Neural crest cell (in vitro differentiated cells): ENCODE data around the gene CLDN2. TPM values are rescaled to one million over a fixed set of nuclear protein-coding genes. Genes with fewer than 3 reads are reported as not detected.

ENCODE experiments used
- DNase-seq: peaks from one replicate; pipeline ENCODE4 v3.0.0; 2021; ENCODE audit warnings: low read depth, mixed read lengths, low spot score
- H3K27ac Mint-ChIP-seq: one replicate; pipeline ENCODE4 v1.8.0; 2021; ENCODE audit warnings: mild to moderate bottlenecking, mixed read lengths; ENCODE audit not compliant: unreplicated experiment
- H3K27me3 Mint-ChIP-seq: 2 replicates; pipeline ENCODE4 v1.8.0; 2021; ENCODE audit warnings: low read depth, mild to moderate bottlenecking, mixed read lengths
- H3K36me3 Mint-ChIP-seq: 2 replicates; pipeline ENCODE4 v1.8.0; 2021; ENCODE audit warnings: low read depth, mild to moderate bottlenecking, mixed read lengths
- H3K4me1 Mint-ChIP-seq: 2 replicates; pipeline ENCODE4 v1.8.0; 2021; ENCODE audit warnings: mixed read lengths
- H3K4me3 Mint-ChIP-seq: one replicate; pipeline ENCODE4 v1.8.0; 2021; ENCODE audit warnings: mild to moderate bottlenecking, mixed read lengths
- H3K9me3 Mint-ChIP-seq: 2 replicates; pipeline ENCODE4 v1.8.0; 2021; ENCODE audit warnings: mixed read lengths
- total RNA-seq: library from RNA; stranded (reverse); gene quantifications from 2 replicates; pipeline ENCODE4 v1.2.1, GENCODE V29; 2021
- TF ChIP-seq, protein P1 (sequence below): fragments of 200-600 bp; sonication (generic); conservative IDR thresholded peaks from 2 replicates; pipeline ENCODE4 v1.5.0; 2021; ENCODE audit warnings: antibody characterized with exemption, mild to moderate bottlenecking

The CLDN2 gene
- total RNA-seq, 1 donor from 2014 or later: not detected

DNA sequence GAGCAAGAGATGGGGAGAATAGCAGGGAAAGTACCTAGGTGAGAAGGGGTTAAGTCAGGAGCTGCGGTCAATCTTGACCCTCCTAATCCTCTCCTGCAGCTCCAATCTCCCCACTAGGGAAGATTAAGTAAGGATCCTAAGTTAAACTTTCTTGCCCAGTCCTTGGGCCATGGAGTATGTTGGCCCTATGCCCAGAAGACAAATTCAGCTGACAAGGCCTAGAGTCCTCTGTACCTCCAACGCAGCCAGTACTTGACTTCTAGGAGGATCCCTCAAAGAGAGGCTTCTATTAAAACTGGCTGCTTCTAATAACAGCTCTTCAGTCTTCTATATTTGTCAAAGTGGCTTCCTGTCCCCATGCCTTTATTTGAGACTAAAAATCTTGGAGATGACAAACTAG, 1.4 kb downstream of the CLDN2 start:
- no peaks in the 10 kb centered on the region for H3K36me3 Mint-ChIP-seq
- no peak overlapping the region for H3K27ac Mint-ChIP-seq
- no peaks in the 10 kb centered on the region for H3K27me3 Mint-ChIP-seq
- H3K4me3 Mint-ChIP-seq: no peak overlapping the region
- DNase-seq: no peak
- H3K9me3 Mint-ChIP-seq: peaks cover 13% of the 10 kb centered on the region
- peaks cover 8% of the 10 kb centered on the region for H3K4me1 Mint-ChIP-seq
- TF ChIP-seq, protein P1, sequence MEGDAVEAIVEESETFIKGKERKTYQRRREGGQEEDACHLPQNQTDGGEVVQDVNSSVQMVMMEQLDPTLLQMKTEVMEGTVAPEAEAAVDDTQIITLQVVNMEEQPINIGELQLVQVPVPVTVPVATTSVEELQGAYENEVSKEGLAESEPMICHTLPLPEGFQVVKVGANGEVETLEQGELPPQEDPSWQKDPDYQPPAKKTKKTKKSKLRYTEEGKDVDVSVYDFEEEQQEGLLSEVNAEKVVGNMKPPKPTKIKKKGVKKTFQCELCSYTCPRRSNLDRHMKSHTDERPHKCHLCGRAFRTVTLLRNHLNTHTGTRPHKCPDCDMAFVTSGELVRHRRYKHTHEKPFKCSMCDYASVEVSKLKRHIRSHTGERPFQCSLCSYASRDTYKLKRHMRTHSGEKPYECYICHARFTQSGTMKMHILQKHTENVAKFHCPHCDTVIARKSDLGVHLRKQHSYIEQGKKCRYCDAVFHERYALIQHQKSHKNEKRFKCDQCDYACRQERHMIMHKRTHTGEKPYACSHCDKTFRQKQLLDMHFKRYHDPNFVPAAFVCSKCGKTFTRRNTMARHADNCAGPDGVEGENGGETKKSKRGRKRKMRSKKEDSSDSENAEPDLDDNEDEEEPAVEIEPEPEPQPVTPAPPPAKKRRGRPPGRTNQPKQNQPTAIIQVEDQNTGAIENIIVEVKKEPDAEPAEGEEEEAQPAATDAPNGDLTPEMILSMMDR: no peak

DNA sequence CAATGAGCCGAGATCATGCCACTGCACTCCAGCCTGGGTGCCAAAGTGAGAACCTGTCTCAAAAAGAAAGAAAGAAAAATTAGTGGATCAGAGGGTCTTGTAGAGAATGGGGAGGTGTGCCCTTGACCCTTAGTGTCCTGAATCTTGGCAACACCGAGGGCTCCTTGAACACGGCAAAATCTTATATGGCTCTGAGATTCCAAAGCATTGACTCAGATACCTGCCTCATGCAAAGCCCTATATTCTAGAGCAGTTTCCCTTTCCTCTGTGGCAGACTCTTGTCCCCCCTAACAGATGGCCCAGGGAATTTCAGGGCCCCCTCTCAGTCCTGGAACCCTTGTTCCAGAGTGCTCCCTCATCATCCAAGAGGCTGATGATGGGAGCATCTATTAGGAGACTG, 6.8 kb downstream of the CLDN2 start:
- no peak for DNase-seq
- Mint-ChIP-seq H3K4me3 (no peak overlapping the region), H3K9me3 (no peaks in the 10 kb centered on the region), H3K27me3 (no peaks in the 10 kb centered on the region), H3K27ac (no peak overlapping the region), H3K4me1 (peaks cover under 1% of the 10 kb centered on the region), H3K36me3 (no peaks in the 10 kb centered on the region)
- TF ChIP-seq, protein P1: no peak

- no peaks in the 10 kb centered on the region for H3K9me3 Mint-ChIP-seq
- no peaks in the 10 kb centered on the region for H3K36me3 Mint-ChIP-seq
- TF ChIP-seq, protein P1: no peak
- no peaks in the 10 kb centered on the region for H3K27me3 Mint-ChIP-seq
- DNase-seq: no peak
- no peak overlapping the region for H3K4me3 Mint-ChIP-seq
- no peak overlapping the region for H3K27ac Mint-ChIP-seq
- H3K4me1 Mint-ChIP-seq: peaks cover 7% of the 10 kb centered on the region
Observed at GRCh38 chrX:106927700-106928099, 7.5 kb downstream of the CLDN2 start.

- Mint-ChIP-seq H3K4me3 (no peak overlapping the region), H3K9me3 (no peaks in the 10 kb centered on the region), H3K4me1 (peaks cover 12% of the 10 kb centered on the region), H3K27me3 (no peaks in the 10 kb centered on the region), H3K36me3 (no peaks in the 10 kb centered on the region), H3K27ac (no peak overlapping the region)
- TF ChIP-seq, protein P1: no peak
- DNase-seq: no peak
Observed at GRCh38 chrX:106928227-106928626, 8.0 kb downstream of the CLDN2 start.

GRCh38 chrX:106931831-106932491, 11.8 kb downstream of the CLDN2 start:
- DNase-seq: no peak
- Mint-ChIP-seq H3K4me3 (peak overlapping the region; percentile 42), H3K36me3 (no peaks in the 10 kb centered on the region), H3K9me3 (no peaks in the 10 kb centered on the region), H3K27ac (peak overlapping the region; percentile 91), H3K4me1 (peaks cover 12% of the 10 kb centered on the region), H3K27me3 (no peaks in the 10 kb centered on the region)
- TF ChIP-seq, protein P1: no peak
